Activated effector memory CD4-positive, alpha-beta T cell treated with Interleukin-2 at 50 U/mL for 16 hours (primary cell): ENCODE measurements around the gene SLC8A2.
"Not testable (repeated sequence)": the region's sequence is repeated elsewhere in the genome, so short reads cannot be mapped to it uniquely, and the experiment has no call there.

ENCODE experiments used
- DNase-seq: peaks from one replicate; pipeline ENCODE4 v3.0.0-alpha.2; 2020

The SLC8A2 gene

DNA sequence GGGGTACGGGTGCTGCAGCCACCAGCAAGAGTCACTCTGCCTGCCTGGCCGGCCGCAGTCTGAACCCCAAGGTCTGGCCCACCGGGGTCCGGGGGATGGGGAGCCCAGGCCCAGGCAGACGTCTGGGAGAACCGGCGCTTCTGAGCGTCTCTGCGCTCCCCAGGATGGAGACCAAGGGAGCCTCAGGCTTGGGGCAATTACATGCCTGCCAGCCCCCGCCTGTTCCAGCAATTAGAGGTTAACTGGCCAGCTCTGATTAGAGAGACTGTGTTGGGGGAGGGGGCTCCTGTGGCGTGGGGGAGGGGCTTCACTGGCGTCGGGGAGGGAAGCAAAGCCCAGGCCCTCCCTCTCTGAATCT is 64.3 kb downstream of the SLC8A2 start:
- no peak for DNase-seq

- no peak for DNase-seq
These were observed 64.8 kb downstream of the SLC8A2 start for GRCh38 chr19:47406711-47407416.

GRCh38 chr19:47405854-47406417 is 65.8 kb downstream of the SLC8A2 start:
- DNase-seq = no peak

DNA sequence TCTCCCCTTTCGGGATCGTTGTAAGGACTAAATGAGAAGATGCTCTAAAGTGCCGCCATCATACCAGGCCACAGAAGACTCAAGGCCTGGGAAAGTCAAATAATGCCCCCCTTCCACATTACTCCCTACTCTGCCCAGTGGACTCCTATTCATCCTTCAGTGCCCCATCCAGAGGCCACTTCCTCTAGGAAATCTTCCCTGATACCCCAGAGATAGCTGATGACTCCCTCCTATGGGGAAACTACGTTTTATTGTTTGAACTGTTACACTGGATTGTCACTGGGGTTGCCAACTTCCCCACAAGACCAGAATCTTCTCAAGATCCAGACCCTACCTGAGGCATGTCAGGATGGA is 66.5 kb downstream of the SLC8A2 start:
- no peak for DNase-seq

- DNase-seq = no peak
These were observed 67.1 kb downstream of the SLC8A2 start for GRCh38 chr19:47404334-47405196.

GRCh38 chr19:47402504-47402903 is 69.2 kb downstream of the SLC8A2 start:
- DNase-seq = no peak

DNA sequence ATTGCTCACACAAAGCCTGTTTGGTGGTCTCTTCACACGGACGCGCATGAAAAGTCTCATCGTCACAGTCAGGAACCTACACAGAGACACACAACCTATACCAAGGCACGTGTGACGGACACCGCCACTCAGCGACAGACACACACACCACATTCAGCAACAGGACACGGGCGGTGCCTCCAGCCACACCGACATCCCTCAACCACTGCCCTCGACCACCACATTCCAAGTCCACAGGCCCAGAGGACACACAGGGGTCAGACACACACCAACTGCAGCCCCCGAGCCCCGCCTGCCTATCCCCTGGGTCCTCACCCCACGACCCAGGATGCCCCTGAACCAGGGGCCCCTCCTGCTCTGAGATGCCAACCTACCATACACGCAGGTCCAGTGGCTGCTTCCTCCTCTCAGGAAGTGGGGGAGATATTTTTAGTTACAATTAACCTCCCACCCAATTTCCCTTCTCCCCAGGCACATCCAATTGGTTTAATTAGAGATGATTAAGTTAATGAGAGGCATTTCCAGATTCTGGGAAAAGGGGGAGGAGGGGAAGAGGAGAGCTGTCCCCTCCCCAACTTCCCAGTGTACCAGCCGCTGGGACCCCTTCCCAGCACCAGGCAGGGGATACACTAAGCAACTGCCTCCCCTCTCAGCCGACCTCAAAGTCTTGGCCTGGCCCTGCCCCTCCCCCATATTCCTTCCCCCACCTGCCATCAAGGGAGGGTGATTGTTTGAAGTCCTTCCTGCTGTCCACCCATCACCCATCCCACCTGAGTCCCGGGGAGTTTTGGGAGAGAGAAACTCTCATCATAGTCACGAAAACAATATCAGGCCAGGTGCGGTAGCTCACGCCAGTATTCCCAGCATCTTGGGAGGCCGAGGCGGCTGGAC is 72.7 kb downstream of the SLC8A2 start:
- DNase-seq = no peak

- peak; percentile 62 for DNase-seq
These were observed 80.0 kb downstream of the SLC8A2 start for GRCh38 chr19:47391510-47392223.

DNA sequence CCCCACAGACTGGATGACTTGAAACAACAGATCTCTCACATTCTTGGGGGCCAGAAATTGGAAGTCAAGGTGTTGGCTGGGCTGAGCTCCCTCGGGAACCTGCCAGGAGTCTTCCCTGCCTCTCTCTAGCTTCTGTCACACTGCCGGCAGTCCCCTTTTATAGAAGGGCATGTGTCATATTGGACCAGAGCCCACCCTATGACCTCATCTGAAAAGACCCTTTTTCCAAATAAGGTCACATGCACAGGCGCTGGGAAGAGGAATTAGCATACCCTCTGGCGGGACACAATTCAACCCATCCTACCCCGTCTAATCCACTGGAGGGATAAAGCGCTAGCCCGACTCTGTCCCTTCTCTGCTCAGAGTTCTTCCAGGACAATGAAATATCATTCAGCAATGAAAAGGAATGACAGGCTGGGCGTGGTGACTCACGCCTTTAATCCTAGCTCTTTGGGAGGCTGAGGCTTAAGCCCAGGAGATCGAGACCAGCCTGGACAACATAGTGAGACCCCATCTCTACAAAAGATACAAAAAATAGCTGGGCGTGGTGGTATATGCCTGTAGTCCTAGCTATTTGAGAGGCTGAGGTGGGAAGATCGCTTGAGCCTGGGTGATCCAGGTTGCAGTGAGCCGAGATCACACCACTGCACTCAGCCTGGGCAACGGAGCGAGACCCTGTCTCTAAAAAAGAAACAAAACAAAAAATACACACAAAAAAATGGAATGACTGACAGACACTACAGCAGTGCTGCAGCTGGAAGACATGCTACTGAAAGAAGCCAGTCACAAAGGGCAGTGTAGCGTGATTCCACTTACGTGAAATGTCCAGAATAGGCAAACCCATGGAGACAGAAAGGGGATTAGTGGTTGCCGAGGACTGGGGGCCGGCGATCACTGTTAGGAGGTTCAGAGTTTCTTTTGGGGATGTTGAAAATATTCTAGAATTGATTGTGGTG is 80.9 kb downstream of the SLC8A2 start:
- no peak for DNase-seq

GRCh38 chr19:47389150-47389556 is 82.5 kb downstream of the SLC8A2 start:
- DNase-seq = no peak

DNA sequence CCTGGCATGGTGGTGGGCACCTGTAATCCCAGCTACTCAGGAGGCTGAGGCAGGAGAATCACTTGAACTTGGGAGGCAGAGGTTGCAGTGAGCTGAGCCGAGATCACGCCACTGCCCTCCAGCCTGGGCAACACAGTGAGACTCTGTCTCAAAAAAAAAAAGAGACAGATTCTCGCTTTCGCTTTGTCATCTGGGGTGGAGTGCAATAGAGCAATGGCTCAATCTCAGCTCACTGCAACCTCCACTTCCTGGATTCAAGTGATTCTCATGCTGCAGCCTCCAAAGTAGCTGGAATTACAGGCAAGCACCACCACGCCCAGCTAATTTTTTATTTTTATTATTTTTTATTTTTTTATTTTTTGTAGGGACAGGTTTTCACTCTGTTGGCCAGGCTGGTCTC is 83.0 kb downstream of the SLC8A2 start:
- not testable (repeated sequence) for DNase-seq

DNA sequence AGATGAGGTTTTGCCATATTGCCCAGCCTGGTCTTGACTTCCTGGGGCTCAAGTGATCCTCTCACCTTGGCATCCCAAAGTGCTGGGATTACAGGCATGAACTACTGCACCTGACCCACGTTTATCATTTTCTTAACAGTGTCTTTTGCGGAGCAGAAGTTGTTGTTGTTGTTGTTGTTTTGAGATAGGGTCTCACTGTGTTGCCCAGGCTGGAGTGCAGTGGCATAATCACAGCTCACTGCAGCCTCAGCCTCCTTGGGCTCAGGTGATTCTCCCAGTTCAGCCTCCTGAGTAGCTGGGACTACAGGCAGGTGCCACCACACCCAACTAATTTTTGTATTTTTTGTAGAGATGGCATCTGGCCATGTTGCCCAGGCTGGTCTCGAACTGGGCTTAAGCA is 84.1 kb downstream of the SLC8A2 start:
- not testable (repeated sequence) for DNase-seq

GRCh38 chr19:47386582-47386981 is 85.1 kb downstream of the SLC8A2 start:
- not testable (repeated sequence) for DNase-seq

GRCh38 chr19:47384533-47384932 is 87.2 kb downstream of the SLC8A2 start:
- not testable (repeated sequence) for DNase-seq

GRCh38 chr19:47383890-47384289 is 87.8 kb downstream of the SLC8A2 start:
- not testable (repeated sequence) for DNase-seq

DNA sequence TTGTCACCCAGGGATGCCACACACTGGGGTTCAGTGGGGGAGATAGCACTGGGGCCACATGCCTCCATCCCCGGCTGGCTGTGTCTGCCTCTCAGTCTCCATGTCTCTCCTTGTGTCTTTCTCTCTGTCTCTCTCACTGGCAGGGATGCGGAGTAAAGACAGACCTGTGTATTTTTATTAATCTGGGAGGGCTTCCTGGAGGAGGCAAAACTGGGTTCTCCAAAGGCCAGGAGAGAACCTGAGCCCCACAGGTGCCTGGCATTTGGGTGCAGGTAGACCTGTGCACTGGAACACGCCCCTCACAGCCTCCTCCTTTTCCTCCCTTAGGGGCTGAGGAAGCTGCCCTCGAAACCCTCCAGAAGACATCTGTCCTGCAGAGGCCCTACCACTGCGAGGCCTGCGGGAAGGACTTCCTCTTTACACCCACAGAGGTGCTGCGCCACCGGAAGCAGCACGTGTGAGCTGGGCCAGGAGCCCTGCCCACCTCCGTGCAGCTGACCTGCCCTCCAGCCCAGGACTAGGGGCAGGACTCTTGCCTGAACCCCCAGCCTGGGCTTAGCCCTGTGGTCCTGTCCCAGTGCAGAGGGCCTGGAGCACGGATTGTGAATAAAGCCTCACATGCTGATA is 89.9 kb downstream of the SLC8A2 start:
- peak; percentile 2 for DNase-seq

- DNase-seq = no peak
These were observed 90.6 kb downstream of the SLC8A2 start for GRCh38 chr19:47381121-47381520.

- DNase-seq = no peak
These were observed 91.1 kb downstream of the SLC8A2 start for GRCh38 chr19:47380559-47380958.

DNA sequence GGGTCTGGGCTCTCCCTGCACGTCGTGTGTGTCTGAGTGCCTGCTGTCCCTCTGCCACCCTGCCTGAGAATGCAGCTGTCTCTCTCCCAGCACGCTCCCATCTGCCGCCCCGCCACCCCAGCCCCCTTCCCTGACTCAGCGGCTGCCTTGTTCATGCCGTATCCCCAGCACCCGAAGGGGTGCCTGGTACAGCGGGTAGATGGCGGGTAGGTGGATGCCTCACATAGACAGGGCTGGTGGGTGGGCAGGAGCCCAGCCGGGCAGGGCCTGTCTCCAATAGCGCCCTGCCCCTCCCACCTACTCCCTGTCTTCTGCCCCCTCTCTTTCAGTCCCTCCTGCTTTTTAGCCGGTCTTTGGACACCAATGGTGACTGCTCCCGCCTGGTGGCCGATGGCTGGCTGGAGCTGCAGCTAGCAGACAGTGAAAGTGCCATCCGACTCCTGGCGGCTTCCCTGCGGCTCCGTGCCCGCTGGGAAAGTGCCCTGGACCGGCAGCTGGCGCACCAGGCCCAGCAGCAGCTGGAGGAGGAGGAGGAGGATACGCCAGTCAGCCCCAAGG is 92.2 kb downstream of the SLC8A2 start:
- no peak for DNase-seq

DNA sequence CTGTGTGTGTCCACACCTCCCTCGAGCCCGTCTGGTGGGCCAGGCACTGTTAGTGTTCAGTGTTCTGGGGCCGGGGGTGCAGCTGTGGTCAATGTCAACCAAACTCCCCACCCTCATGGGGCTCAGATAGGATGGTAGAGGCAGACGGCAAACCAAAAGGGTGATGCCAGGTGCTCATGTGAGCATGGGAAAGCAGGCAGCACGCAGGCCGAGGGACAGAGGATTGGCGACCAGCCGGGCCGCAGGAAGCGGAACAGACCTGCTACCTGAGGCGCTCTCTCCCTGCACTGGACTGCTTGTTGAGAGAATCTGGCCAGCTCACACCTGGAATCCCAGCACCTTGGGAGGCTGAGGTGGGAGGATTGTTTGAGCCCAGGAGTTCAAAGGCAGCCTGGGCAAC is 93.4 kb downstream of the SLC8A2 start:
- no peak for DNase-seq
